Measurements from ENCODE around the gene USP5.
"Not testable (repeated sequence)": the region's sequence is repeated elsewhere in the genome, so short reads cannot be mapped to it uniquely, and the experiment has no call there.

Gene USP5

GRCh38 chr12:6890789-6891645, 39.1 kb downstream of the USP5 start:
- peak; percentile 68 for FAIRE-seq

- FAIRE-seq: no peak
Observed at GRCh38 chr12:6891646-6892001, 39.7 kb downstream of the USP5 start.

GRCh38 chr12:6892683-6893082, 40.7 kb downstream of the USP5 start:
- FAIRE-seq: not testable (repeated sequence)

GRCh38 chr12:6894321-6894720, 42.4 kb downstream of the USP5 start:
- no peak for FAIRE-seq

GRCh38 chr12:6896846-6897435, 45.0 kb downstream of the USP5 start:
- FAIRE-seq: no peak

- no peak for FAIRE-seq
Observed at GRCh38 chr12:6899427-6899826, 47.5 kb downstream of the USP5 start.

- FAIRE-seq: no peak
Observed at GRCh38 chr12:6899837-6900519, 48.0 kb downstream of the USP5 start.

- FAIRE-seq: no peak
Observed at GRCh38 chr12:6902448-6902847, 50.5 kb downstream of the USP5 start.

- FAIRE-seq: no peak
Observed at GRCh38 chr12:6903722-6904121, 51.8 kb downstream of the USP5 start.

- FAIRE-seq: peak; percentile 95
Observed at GRCh38 chr12:6904280-6905276, 52.6 kb downstream of the USP5 start, which contains the start of gene LRRC23. TSS of gene LRRC23 (plus strand) at chr12:6904822. CDS start at chr12:6905634, 812 bp downstream.

GRCh38 chr12:6905414-6906040, 53.6 kb downstream of the USP5 start:
- no peak for FAIRE-seq

GRCh38 chr12:6908141-6908540, 56.2 kb downstream of the USP5 start:
- FAIRE-seq: not testable (repeated sequence)

GRCh38 chr12:6909421-6910145, 57.6 kb downstream of the USP5 start:
- no peak for FAIRE-seq

- no peak for FAIRE-seq
Observed at GRCh38 chr12:6912164-6912935, 60.4 kb downstream of the USP5 start.

GRCh38 chr12:6914246-6914946, 62.4 kb downstream of the USP5 start, which contains the start of gene ENO2:
TSS of gene ENO2 (plus strand) at chr12:6914580. CDS start at chr12:6915833, 1,253 bp downstream.
- FAIRE-seq: no peak

GRCh38 chr12:6914947-6915788, 63.2 kb downstream of the USP5 start:
- no peak for FAIRE-seq

GRCh38 chr12:6915789-6916285, 63.9 kb downstream of the USP5 start:
- no peak for FAIRE-seq

Measured in TTC549 (cell line).